ENCODE measurements around the gene RBL1.

- TF ChIP-seq POLR2AphosphoS5 (IDR thresholded peaks at IDR 0.05; ENCODE audit: low read depth, low read length) (no peak), TAF1 (IDR thresholded peaks at IDR 0.05; ENCODE audit: low read depth, low read length) (no peak), SPI1 (IDR thresholded peaks at IDR 0.05; ENCODE audit: low read depth, low read length) (no peak), POLR2A (IDR thresholded peaks at IDR 0.05; ENCODE audit: low read depth, low read length) (no peak)
Observed at GRCh38 chr20:36988494-36988966, 107.3 kb downstream of the RBL1 start.

Measured in GM12891 (cell line).